GM19395 (cell line): ENCODE results near the gene RIOK2.
"Not testable (repeated sequence)": the region's sequence is repeated elsewhere in the genome, so short reads cannot be mapped to it uniquely, and the experiment has no call there.

ENCODE experiments used
- ATAC-seq: cut with Tn5 transposase; IDR thresholded peaks from one replicate; pipeline ENCODE4 v1.9.1; 2021; ENCODE audit warnings: mild to moderate bottlenecking, moderate library complexity; ENCODE audit not compliant: unreplicated experiment

The RIOK2 gene

GRCh38 chr5:97183100-97183929 lies at the start of gene RIOK2:
Gene RIOK2 (minus strand): TSS chr5:97183247. CDS start chr5:97183191, 56 bp downstream.
- peak; percentile 93 for ATAC-seq

DNA sequence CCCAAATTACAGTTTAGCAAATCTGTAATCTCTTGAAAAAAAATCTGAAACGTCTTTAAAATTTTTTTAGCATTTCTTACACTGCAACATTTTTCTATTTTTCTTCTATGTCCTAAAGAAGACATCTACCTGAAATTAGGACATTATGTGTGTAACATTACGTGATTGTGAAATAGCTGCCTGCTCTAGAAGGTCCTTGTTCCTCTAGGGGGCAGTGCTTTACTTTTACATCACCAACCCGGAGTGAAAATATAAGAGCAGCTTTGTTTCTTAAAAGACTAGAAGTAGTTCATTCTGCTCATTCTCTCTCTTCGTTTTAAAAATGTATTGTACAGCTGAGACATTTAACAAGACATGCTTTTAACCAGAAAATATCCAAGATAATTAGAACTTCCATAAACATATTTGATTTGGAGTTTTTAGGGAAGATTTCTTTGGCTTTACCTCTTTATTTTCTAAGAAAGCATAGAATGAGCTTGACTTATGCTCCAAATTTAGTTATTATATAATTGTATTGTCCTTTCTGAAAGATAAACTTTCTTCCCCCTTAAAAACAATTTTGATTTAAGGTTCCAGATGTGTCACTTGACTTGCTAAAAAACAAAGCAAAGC lies 48.1 kb upstream of the RIOK2 start:
- peak; percentile 98 for ATAC-seq

GRCh38 chr5:97229688-97230285 lies 46.7 kb upstream of the RIOK2 start:
- no peak for ATAC-seq

- no peak for ATAC-seq
Observed at GRCh38 chr5:97229196-97229595, 46.1 kb upstream of the RIOK2 start.

- no peak for ATAC-seq
Observed at GRCh38 chr5:97225222-97225621, 42.2 kb upstream of the RIOK2 start.

DNA sequence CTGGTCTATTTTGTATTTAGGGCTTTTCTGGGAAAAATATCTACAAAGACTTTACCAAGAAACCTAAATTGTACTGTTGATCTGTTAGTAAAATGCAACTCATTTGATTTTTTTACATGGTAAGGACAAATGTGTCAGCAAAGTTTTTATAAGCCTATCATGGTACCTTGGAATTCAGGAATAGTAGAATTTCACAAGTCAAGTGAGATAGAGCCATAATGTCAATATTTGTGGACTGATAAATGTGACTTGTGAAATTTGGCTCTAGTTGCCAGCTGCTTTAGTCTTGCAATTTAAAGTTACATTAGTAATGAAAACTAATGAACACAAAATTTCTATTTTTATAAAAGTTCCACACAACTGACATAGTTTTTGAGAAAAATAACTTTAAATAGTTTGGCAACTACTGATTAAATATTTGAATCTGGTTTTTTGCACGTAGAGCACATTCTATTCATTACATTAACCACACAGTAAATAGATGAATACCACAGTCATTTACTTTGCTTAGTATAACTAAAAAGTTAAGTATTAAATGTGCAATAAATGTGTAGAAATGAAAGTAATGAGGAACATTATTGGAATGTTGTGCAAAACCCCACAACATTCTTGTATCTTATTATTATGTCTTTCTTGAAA lies 41.2 kb upstream of the RIOK2 start:
- no peak for ATAC-seq

GRCh38 chr5:97223596-97223995 lies 40.5 kb upstream of the RIOK2 start:
- ATAC-seq: no peak

DNA sequence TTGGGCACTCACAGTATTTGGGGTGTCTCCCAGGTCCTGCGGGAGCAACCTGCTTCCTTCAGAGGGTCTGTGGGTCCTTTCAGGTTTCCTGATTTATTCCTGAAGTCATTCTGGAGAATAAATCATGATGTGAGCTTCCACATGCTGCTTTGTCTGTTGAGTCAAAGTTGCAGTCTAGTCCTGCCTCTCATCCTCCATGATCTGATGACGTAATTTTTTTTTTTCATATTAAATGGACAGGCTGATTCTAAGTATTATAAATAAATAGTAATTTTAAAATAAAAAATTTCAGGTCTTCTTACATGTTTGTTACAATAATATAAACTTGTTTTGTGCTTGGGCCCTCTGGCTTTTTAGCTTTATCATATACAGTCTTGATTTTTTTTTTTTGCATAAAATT lies 26.3 kb upstream of the RIOK2 start:
- no peak for ATAC-seq

DNA sequence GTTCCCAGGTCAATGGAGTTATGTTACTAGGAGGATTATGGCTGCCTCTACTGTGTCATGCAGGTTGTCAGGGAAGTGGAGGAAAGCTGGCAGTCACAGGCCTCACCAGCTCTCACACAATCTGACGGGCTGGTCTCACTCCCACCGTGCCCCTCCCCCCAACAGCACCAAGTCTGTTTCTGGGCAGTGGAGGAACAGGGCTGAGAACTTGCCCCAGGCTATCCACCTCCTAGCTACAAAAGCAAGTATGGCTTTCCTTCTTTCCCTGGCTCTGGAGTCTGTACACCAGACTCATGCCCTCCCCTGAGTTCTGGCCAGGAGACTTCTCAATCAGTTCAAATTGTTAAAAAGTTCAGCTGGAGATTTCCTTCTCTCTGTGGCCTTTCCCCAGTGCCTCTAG lies 25.7 kb upstream of the RIOK2 start:
- ATAC-seq: no peak

DNA sequence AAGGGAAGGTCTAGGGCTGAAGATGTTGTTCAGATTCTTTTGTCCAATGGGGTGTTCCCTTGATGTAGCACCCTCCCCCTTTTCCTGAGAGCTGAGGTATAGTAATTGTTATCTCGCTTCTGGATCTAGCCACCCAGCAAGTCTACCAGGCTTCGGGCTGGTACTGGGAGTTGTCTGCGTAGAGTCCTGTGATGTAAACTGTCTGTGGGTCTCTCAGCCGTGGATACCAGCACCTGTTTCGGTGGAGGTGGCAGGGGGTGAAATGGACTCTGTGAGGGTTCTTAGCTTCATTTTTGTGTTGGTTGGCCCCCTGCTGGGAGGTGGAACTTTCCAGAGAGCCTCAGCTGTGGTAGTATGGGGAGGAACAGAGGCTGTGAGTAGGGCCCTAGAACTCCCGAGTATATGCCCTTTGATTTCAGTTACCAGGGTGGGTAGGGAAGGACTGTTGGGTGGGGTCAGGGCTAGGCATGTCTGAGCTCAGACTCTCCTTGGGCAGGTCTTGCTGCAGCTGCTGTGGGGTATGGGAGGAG lies 25.2 kb upstream of the RIOK2 start:
- no peak for ATAC-seq

DNA sequence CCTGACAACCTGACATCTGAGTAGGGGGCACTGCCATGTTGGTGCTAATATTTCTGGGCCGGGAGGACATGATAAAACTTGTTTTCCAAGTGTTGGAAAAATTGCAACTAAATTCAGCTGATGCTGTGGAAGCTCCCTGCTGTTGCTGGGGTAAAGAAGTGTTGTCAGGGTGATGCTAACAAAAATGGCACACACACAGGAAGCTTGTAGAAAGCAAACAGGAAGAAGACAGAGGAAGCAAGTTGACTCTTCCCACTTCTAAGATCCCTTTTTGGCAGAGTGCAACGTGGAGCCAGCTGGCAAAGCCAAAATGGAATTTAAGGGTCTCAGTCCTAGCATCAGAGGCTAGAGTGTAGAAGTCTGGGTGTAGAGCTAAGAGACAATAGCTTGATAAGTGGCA lies 11.3 kb upstream of the RIOK2 start:
- no peak for ATAC-seq

DNA sequence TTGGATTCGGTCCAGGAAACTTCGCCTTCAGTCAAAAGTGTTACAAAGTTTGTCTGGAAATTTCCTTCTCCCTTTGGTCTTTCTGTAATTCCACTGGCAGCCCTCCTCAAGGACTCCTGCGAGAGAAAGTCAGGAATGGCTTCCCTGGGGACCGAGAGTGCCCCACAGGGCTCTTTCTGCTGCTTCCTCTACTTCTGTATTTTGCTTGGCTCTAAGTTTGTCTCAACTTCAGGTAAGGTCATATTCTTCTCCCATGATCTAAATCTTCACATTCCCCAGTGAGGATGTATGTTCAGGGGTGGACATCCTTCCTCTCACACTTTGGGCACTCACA lies 10.3 kb upstream of the RIOK2 start:
- no peak for ATAC-seq

GRCh38 chr5:97192580-97193354 lies 9.7 kb upstream of the RIOK2 start:
- ATAC-seq: no peak

DNA sequence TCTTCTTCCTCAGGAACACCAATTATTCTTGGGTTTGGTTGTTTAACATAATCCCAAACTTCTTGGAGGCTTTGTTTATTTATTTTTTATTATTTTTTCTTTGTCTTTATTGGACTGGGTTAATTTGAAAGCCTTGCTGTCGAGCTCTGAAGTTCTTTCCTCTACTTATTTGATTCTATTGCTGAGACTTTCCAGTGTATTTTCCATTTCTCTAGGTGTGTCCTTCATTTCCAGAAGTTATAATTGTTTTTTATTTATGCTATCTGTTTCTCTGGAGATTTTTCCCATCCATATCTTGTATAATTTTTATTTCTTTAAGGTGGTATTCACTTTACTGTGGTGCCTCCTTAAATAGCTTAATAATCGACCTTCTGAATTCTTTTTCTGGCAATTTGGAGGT lies 8.8 kb upstream of the RIOK2 start:
- no peak for ATAC-seq

- not testable (repeated sequence) for ATAC-seq
Observed at GRCh38 chr5:97189523-97189922, 6.5 kb upstream of the RIOK2 start.

- ATAC-seq: no peak
Observed at GRCh38 chr5:97183930-97184213, 825 bp upstream of the RIOK2 start.

DNA sequence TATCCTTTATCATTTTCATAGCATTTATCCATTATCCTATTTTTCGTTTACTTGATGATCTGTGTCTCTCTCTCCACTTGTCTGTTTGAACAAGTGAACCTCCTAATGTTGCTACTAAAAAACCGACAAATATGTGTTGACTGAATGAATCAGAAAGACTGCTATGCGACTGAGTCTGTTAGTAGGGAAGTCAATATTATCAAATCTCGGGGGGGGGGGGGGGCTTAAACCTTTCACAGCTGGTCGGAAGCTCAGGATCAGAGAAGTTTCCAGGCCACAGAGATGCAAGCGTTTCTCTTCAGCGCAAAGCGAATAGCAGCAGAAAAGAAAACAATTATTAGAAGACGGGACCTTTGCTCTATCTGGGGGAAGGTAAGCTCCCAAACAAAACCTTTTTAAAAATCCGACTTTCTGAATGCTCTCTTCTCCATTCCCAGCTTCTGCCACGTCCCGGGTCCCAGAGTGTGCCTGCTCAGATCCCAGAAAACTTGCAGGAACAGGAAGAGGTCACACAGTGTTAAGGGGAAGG lies 412 bp downstream of the RIOK2 start:
- ATAC-seq: peak; percentile 0

DNA sequence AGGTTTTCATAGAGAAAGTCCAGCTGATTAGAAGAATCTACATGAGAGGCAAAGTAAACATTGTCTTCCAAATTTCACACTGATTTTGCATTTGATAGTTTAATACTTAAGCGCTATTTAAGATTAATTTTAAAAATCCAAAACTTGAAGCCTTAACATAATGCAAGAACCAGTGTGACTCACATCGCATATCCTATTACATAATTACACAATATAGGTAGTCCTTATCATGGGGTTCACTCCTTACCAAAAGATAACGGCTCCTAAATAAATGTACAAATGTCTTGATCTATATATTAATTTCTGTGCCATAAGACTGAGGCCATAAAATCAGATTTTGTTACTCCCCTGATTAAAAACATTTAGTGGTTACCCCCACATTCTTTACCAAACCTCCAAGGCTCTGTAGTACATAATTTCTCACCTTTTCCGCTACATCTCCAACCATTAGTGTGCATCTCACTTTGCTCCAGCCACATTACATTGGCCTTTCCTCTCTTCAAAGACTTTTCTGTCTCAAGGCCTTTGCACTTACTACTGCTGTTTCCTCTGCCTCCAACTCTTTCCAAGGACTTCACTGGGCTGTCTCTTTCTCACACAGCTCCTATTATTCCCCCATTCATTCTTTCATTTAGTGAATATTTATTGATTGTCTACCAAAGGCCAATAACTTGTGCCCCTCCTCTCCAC lies 1.0 kb downstream of the RIOK2 start:
- no peak for ATAC-seq

- not testable (repeated sequence) for ATAC-seq
Observed at GRCh38 chr5:97179457-97179856, 3.6 kb downstream of the RIOK2 start.

GRCh38 chr5:97172227-97172626 lies 10.8 kb downstream of the RIOK2 start:
- ATAC-seq: no peak
